GM23338 (cell line): ENCODE results near the gene ING1.

ENCODE experiments used
- CTCF ChIP-seq, 2 experiments: fragments of 200-600 bp in 1 of 2; sonication (generic) in 1 of 2; conservative IDR thresholded peaks; 2 replicates each; pipeline versions ENCODE4 v1.5.1 to v1.6.1; 2016 to 2017; ENCODE audit warnings: antibody characterized with exemption in 2 of 2, low read depth in 2 of 2, mild to moderate bottlenecking in 2 of 2, moderate library complexity in 1 of 2
- POLR2AphosphoS5 ChIP-seq: IDR thresholded peaks from 2 replicates; pipeline ENCODE4 v1.6.1; 2016; ENCODE audit warnings: antibody characterized with exemption, low read depth
- REST ChIP-seq: IDR thresholded peaks from one replicate; pipeline ENCODE4 v1.6.1; 2018; ENCODE audit warnings: antibody characterized with exemption; ENCODE audit not compliant: unreplicated experiment

GRCh38 chr13:110680852-110681251, 32.6 kb upstream of the ING1 start:
- TF ChIP-seq CTCF (conservative IDR thresholded peaks at IDR 0.05; ENCODE audit: low read depth in 2 of 2), result peak; percentile 62 to 74
- TF ChIP-seq REST, result no peak
- no peak for TF ChIP-seq POLR2AphosphoS5
